ENCODE results near the gene TET2. TPM values are rescaled to one million over a fixed set of nuclear protein-coding genes. Genes with fewer than 3 reads are reported as not detected.

Gene TET2
- total and polyA plus RNA-seq, 7 donors = 2.4 to 30.9 (median 24.6) TPM

GRCh38 chr4:105108971-105109370 lies 37.7 kb upstream of the TET2 start:
- TF ChIP-seq CTCF (IDR thresholded peaks at IDR 0.05) (no peak), POLR2AphosphoS5 (IDR thresholded peaks at IDR 0.05) (no peak), EP300 (IDR thresholded peaks at IDR 0.05) (no peak), POLR2A (IDR thresholded peaks at IDR 0.05) (no peak)
- no peak overlapping the region for H3K4me3 ChIP-seq
- H3K36me3 ChIP-seq = no peaks in the 10 kb centered on the region
- H3K27ac ChIP-seq = no peak overlapping the region
- H3K9me3 ChIP-seq = no peaks in the 10 kb centered on the region
- H3K27me3 ChIP-seq = no peaks in the 10 kb centered on the region
- intact Hi-C loops (cut with DNase I) = no loop called here
- H3K4me1 ChIP-seq = no peaks in the 10 kb centered on the region
- DNase-seq = no peak

- intact Hi-C loops (cut with DNase I) = no loop called here
- no peaks in the 10 kb centered on the region for H3K36me3 ChIP-seq
- H3K9me3 ChIP-seq = no peaks in the 10 kb centered on the region
- no peaks in the 10 kb centered on the region for H3K27me3 ChIP-seq
- H3K27ac ChIP-seq = no peak overlapping the region
- DNase-seq = no peak
- H3K4me3 ChIP-seq = no peak overlapping the region
- WGBS, 2 donors = 92 to 95% methylated on average over 1 of the region's 1 CpG
- H3K4me1 ChIP-seq = no peaks in the 10 kb centered on the region
- TF ChIP-seq EP300 (IDR thresholded peaks at IDR 0.05) (no peak), CTCF (IDR thresholded peaks at IDR 0.05) (no peak), POLR2AphosphoS5 (IDR thresholded peaks at IDR 0.05) (no peak), POLR2A (IDR thresholded peaks at IDR 0.05) (no peak)
Observed at GRCh38 chr4:105112274-105112673, 34.4 kb upstream of the TET2 start.

- no peaks in the 10 kb centered on the region for H3K4me1 ChIP-seq
- 43 to 75% methylated on average over 1 of the region's 1 CpG for WGBS, 2 donors
- H3K27ac ChIP-seq = no peak overlapping the region
- TF ChIP-seq POLR2A (IDR thresholded peaks at IDR 0.05) (no peak), CTCF (IDR thresholded peaks at IDR 0.05) (no peak), EP300 (IDR thresholded peaks at IDR 0.05) (no peak), POLR2AphosphoS5 (IDR thresholded peaks at IDR 0.05) (no peak)
- DNase-seq = no peak
- H3K27me3 ChIP-seq = no peaks in the 10 kb centered on the region
- H3K4me3 ChIP-seq = no peak overlapping the region
- no peaks in the 10 kb centered on the region for H3K36me3 ChIP-seq
- intact Hi-C loops (cut with DNase I) = no loop called here
- no peaks in the 10 kb centered on the region for H3K9me3 ChIP-seq
Observed at GRCh38 chr4:105113800-105114199, 32.9 kb upstream of the TET2 start.

- Histone ChIP-seq H3K27me3 (no peaks in the 10 kb centered on the region), H3K4me1 (no peaks in the 10 kb centered on the region), H3K36me3 (no peaks in the 10 kb centered on the region), H3K4me3 (no peak overlapping the region), H3K27ac (no peak overlapping the region), H3K9me3 (no peaks in the 10 kb centered on the region)
- DNase-seq = no peak
- intact Hi-C loops (cut with DNase I) = no loop called here
- no peak for TF ChIP-seq POLR2A (IDR thresholded peaks at IDR 0.05)
- TF ChIP-seq EP300 (IDR thresholded peaks at IDR 0.05) = no peak
- 89 to 91% methylated on average over 3 of the region's 3 CpGs for WGBS, 2 donors
Observed at GRCh38 chr4:105116616-105117319, 29.9 kb upstream of the TET2 start.

GRCh38 chr4:105119356-105119755 lies 27.3 kb upstream of the TET2 start:
- Histone ChIP-seq H3K4me3 (no peak overlapping the region), H3K27me3 (no peaks in the 10 kb centered on the region), H3K27ac (no peak overlapping the region), H3K4me1 (no peaks in the 10 kb centered on the region), H3K36me3 (no peaks in the 10 kb centered on the region), H3K9me3 (no peaks in the 10 kb centered on the region)
- TF ChIP-seq CTCF (IDR thresholded peaks at IDR 0.05) (no peak), POLR2AphosphoS5 (IDR thresholded peaks at IDR 0.05) (no peak), EP300 (IDR thresholded peaks at IDR 0.05) (no peak), POLR2A (IDR thresholded peaks at IDR 0.05) (no peak)
- no peak for DNase-seq
- intact Hi-C loops (cut with DNase I) = no loop called here

All from sigmoid colon (tissue), 7 donors.